PC-3 (cell line): ENCODE data around the gene DOCK4. TPM values are rescaled to one million over a fixed set of nuclear protein-coding genes. Genes with fewer than 3 reads are reported as not detected.

Experiments used
- ATAC-seq: fragments of 200-7000 bp; cut with Tn5 transposase; 2 replicates; pipeline ENCODE4 v1.9.1; 2020; ENCODE audit warnings: mild to moderate bottlenecking, moderate library complexity
- BruUV-seq: library from RNA; stranded (reverse); fragments of 400-500 nt; replicated peaks from 2 replicates; lab custom pipeline; 2021; lab: Mats Ljungman, UMichigan
- CTCF ChIA-PET: fragments of 300-600 bp; sonication (Branson Sonifier 250); formaldehyde crosslinking; loops from one replicate; lab custom pipeline; 2022; ENCODE audit warnings: antibody characterized with exemption; lab: Charles Lee
- POLR2A ChIA-PET: fragments of 300-600 bp; sonication (Branson Sonifier 250); formaldehyde crosslinking; loops from one replicate; lab custom pipeline; 2022; ENCODE audit warnings: antibody characterized with exemption; ENCODE audit not compliant: unreplicated experiment; lab: Charles Lee
- DNase-seq: peaks from one replicate; pipeline ENCODE4 v3.0.0-alpha.2; 2015
- H2AFZ ChIP-seq: fragments of 300-600 bp; sonication (generic); 2 replicates; pipeline ENCODE4 v1.6.0; 2016; ENCODE audit warnings: antibody characterized with exemption, low read length
- H3F3A ChIP-seq: fragments of 300-600 bp; sonication (generic); one replicate; pipeline ENCODE4 v1.6.0; 2017; ENCODE audit warnings: antibody characterized with exemption, low read length, control low read depth, mild to moderate bottlenecking; ENCODE audit not compliant: unreplicated experiment
- H3K27ac ChIP-seq: fragments of 300-600 bp; sonication (generic); 2 replicates; pipeline ENCODE4 v1.5.1; 2016; ENCODE audit warnings: mild to moderate bottlenecking, low read length
- H3K27me3 ChIP-seq: fragments of 300-600 bp; sonication (generic); 2 replicates; pipeline ENCODE4 v1.6.1; 2016; ENCODE audit warnings: low read length, mixed read lengths
- H3K36me3 ChIP-seq: fragments of 300-600 bp; sonication (generic); 2 replicates; pipeline ENCODE4 v1.6.1; 2016; ENCODE audit warnings: low read depth, mixed run types, low read length, mixed read lengths
- H3K4me1 ChIP-seq: fragments of 300-600 bp; sonication (generic); 2 replicates; pipeline ENCODE4 v1.5.1; 2016; ENCODE audit warnings: low read length; ENCODE audit not compliant: insufficient read depth
- H3K4me2 ChIP-seq: fragments of 300-600 bp; sonication (generic); 2 replicates; pipeline ENCODE4 v1.6.0; 2016; ENCODE audit warnings: low read length
- H3K4me3 ChIP-seq: fragments of 300-600 bp; sonication (generic); 2 replicates; pipeline ENCODE4 v1.5.1; 2016; ENCODE audit warnings: mild to moderate bottlenecking, low read length, mixed read lengths
- H3K79me2 ChIP-seq: fragments of 300-600 bp; sonication (generic); 2 replicates; pipeline ENCODE4 v1.6.1; 2017; ENCODE audit warnings: low read length, mixed read lengths
- H3K9ac ChIP-seq: fragments of 300-600 bp; sonication (generic); 2 replicates; pipeline ENCODE4 v1.6.0; 2016; ENCODE audit warnings: mild to moderate bottlenecking, low read length
- H3K9me2 ChIP-seq: fragments of 300-600 bp; sonication (generic); replicated peaks from 2 replicates; pipeline ENCODE4 v1.6.1; 2016; ENCODE audit warnings: mixed run types, low read length, mixed read lengths
- H3K9me3 ChIP-seq: fragments of 300-600 bp; sonication (generic); 2 replicates; pipeline ENCODE4 v1.6.1; 2016; ENCODE audit warnings: low read length, mixed read lengths
- H4K20me1 ChIP-seq: fragments of 300-600 bp; sonication (generic); 2 replicates; pipeline ENCODE4 v1.6.1; 2016; ENCODE audit warnings: low read length, mixed read lengths
- EZH2 ChIP-seq: fragments of 300-600 bp; sonication (generic); IDR thresholded peaks from one replicate; pipeline ENCODE4 v1.6.1; 2017; ENCODE audit warnings: antibody characterized with exemption, mild to moderate bottlenecking, low read length; ENCODE audit not compliant: unreplicated experiment
- EZH2phosphoT487 ChIP-seq: fragments of 300-600 bp; sonication (generic); IDR thresholded peaks from 2 replicates; pipeline ENCODE4 v1.6.1; 2018; ENCODE audit warnings: mild to moderate bottlenecking, antibody characterized with exemption, low read length, borderline replicate concordance
- intact Hi-C: fragments of 100-400 bp; cut with micrococcal nuclease; formaldehyde crosslinking; loops from 2 replicates; pipeline ENCODE4 v1.9.0; 2023
- total RNA-seq: library from RNA; depleted of rRNA; stranded (reverse); fragments of >200 nt; gene quantifications from 2 replicates; pipeline ENCODE4 v1.2.3, GENCODE V29; 2014
- TF ChIP-seq, protein P1 (sequence below): fragments of 300-600 bp; sonication (generic); conservative IDR thresholded peaks from 2 replicates; pipeline ENCODE4 v1.5.1; 2017; ENCODE audit warnings: antibody characterized with exemption, low read depth, mild to moderate bottlenecking, low read length

The DOCK4 gene
- total RNA-seq, 1 experiment from 2014 or later, result 25.4 TPM

DNA sequence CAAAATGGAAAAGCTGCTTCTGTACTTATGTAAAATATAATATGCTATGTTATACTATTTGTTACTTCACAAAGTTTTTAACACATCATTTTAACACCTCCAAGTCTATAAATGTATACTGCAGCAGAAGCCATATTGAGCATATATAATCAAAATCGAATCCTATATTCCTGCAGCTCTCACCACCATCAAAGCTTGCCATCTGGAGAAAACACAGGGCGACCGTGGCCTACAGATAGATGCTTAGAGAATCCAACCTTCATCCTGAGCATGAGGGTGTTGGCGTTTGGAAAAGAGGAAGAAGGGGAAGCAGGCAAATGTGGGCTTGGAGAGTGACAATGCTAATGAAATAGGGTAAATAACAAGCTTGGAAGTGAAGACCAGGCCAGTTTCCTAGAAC is 385.2 kb downstream of the DOCK4 start:
- no peaks in the 10 kb centered on the region for H3F3A ChIP-seq
- no peaks in the 10 kb centered on the region for H3K9me3 ChIP-seq
- intact Hi-C loops, result no loop called here
- POLR2A ChIA-PET, result no interaction called here
- no peak overlapping the region for H3K4me3 ChIP-seq
- no TSS peak for BruUV-seq
- H3K4me2 ChIP-seq, result no peak overlapping the region
- H4K20me1 ChIP-seq, result no peaks in the 10 kb centered on the region
- H2AFZ ChIP-seq, result no peak overlapping the region
- no peaks in the 10 kb centered on the region for H3K36me3 ChIP-seq
- H3K4me1 ChIP-seq, result no peaks in the 10 kb centered on the region
- no peak for ATAC-seq
- no peaks in the 10 kb centered on the region for H3K79me2 ChIP-seq
- no peak overlapping the region for H3K9ac ChIP-seq
- no peak overlapping the region for H3K27ac ChIP-seq
- CTCF ChIA-PET, result no interaction called here
- TF ChIP-seq, protein P1, sequence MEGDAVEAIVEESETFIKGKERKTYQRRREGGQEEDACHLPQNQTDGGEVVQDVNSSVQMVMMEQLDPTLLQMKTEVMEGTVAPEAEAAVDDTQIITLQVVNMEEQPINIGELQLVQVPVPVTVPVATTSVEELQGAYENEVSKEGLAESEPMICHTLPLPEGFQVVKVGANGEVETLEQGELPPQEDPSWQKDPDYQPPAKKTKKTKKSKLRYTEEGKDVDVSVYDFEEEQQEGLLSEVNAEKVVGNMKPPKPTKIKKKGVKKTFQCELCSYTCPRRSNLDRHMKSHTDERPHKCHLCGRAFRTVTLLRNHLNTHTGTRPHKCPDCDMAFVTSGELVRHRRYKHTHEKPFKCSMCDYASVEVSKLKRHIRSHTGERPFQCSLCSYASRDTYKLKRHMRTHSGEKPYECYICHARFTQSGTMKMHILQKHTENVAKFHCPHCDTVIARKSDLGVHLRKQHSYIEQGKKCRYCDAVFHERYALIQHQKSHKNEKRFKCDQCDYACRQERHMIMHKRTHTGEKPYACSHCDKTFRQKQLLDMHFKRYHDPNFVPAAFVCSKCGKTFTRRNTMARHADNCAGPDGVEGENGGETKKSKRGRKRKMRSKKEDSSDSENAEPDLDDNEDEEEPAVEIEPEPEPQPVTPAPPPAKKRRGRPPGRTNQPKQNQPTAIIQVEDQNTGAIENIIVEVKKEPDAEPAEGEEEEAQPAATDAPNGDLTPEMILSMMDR, result no peak
- TF ChIP-seq EZH2phosphoT487, result no peak
- no peak for TF ChIP-seq EZH2
- DNase-seq, result no peak
- H3K27me3 ChIP-seq, result no peaks in the 10 kb centered on the region
- no peaks in the 10 kb centered on the region for H3K9me2 ChIP-seq

DNA sequence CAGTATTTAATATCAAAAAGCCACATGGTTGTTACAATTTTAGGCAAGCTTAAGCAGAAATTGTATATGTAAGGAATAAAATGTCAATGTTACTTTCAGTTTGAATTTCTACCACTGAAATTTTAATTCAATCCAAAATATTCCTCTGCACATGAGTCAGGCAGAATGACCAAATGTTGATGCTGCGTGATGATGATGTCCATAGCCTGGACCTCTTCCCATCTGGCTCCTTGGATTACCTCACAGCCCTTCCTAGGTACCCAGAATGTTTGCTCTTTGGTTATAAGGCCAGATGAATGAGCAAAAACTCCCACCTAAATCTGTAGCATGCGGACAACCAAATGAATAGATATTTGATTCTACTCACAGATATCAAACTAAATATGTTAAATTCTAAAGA is 385.6 kb downstream of the DOCK4 start:
- no peak overlapping the region for H3K27ac ChIP-seq
- no peaks in the 10 kb centered on the region for H4K20me1 ChIP-seq
- H3K79me2 ChIP-seq, result no peaks in the 10 kb centered on the region
- H3F3A ChIP-seq, result no peaks in the 10 kb centered on the region
- no peaks in the 10 kb centered on the region for H3K4me1 ChIP-seq
- H3K9me2 ChIP-seq, result no peaks in the 10 kb centered on the region
- POLR2A ChIA-PET, result no interaction called here
- ATAC-seq, result no peak
- no peak for DNase-seq
- H3K9ac ChIP-seq, result no peak overlapping the region
- H3K4me2 ChIP-seq, result no peak overlapping the region
- CTCF ChIA-PET, result no interaction called here
- H2AFZ ChIP-seq, result no peak overlapping the region
- no TSS peak for BruUV-seq
- TF ChIP-seq EZH2phosphoT487 (no peak), EZH2 (no peak)
- TF ChIP-seq, protein P1, result no peak
- H3K4me3 ChIP-seq, result no peak overlapping the region
- no peaks in the 10 kb centered on the region for H3K9me3 ChIP-seq
- intact Hi-C loops, result no loop called here
- no peaks in the 10 kb centered on the region for H3K36me3 ChIP-seq
- no peaks in the 10 kb centered on the region for H3K27me3 ChIP-seq

DNA sequence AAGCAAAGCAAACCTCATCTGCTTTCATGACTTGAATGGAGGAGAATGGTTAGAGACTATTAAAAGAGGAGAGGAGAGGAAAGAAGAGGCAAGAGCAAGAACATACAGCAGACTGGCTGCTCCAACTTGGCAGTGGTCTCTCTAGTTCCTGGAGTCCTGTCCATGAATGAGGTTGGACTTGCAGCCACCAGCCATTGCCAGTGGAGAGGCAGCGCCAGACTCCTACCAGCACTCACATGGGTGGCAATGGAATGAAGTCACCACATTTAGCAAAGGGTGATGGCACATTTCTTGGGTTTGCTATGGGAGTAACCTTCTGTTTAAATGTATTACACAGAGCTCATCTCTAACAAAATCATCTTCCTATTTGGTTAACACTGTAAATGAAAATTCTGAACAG is 386.1 kb downstream of the DOCK4 start:
- ChIA-PET POLR2A (no interaction called here), CTCF (no interaction called here)
- TF ChIP-seq EZH2phosphoT487 (no peak), EZH2 (no peak)
- TF ChIP-seq, protein P1, result no peak
- Histone ChIP-seq H3K4me1 (no peaks in the 10 kb centered on the region), H2AFZ (no peak overlapping the region), H3F3A (no peaks in the 10 kb centered on the region), H3K79me2 (no peaks in the 10 kb centered on the region), H3K4me2 (no peak overlapping the region), H3K9me2 (no peaks in the 10 kb centered on the region), H3K9me3 (no peaks in the 10 kb centered on the region), H3K9ac (no peak overlapping the region), H3K36me3 (no peaks in the 10 kb centered on the region), H3K27ac (no peak overlapping the region), H3K27me3 (no peaks in the 10 kb centered on the region), H3K4me3 (no peak overlapping the region), H4K20me1 (no peaks in the 10 kb centered on the region)
- ATAC-seq (no peak), DNase-seq (no peak)
- intact Hi-C loops, result no loop called here
- BruUV-seq, result no TSS peak
